Adrenal gland (tissue), 12 donors: ENCODE data around the gene KIF21B. TPM values are rescaled to one million over a fixed set of nuclear protein-coding genes. Genes with fewer than 3 reads are reported as not detected.

Source experiments
- DNase-seq, 7 donors: peaks; one replicate each; pipeline ENCODE4 v3.0.0-alpha.2; 2019 to 2020
- H3K27ac ChIP-seq, 5 donors: fragments of 200-600 bp; sonication (generic) in 4 of 5; 1 replicate in 3 of 5; 2 replicates in 2 of 5; pipeline versions ENCODE4 v1.5.1 to v1.8.0; 2016 to 2020; ENCODE audit warnings: mild to moderate bottlenecking in 1 of 5
- H3K27me3 ChIP-seq: fragments of 200-600 bp; 2 replicates; pipeline ENCODE4 v1.8.0; 2021
- H3K36me3 ChIP-seq, 2 donors: fragments of 200-600 bp; replicated peaks in 1 of 2; 1 replicate in 1 of 2; 2 replicates in 1 of 2; pipeline versions ENCODE4 v1.5.1 to v1.8.0; 2018 to 2022
- H3K4me1 ChIP-seq, 2 donors: fragments of 200-600 bp; replicated peaks in 1 of 2; 1 replicate in 1 of 2; 2 replicates in 1 of 2; pipeline versions ENCODE4 v1.5.1 to v1.8.0; 2018 to 2021
- H3K4me3 ChIP-seq, 4 donors: fragments of 200-600 bp; sonication (generic) in 3 of 4; one replicate each; pipeline ENCODE4 v1.5.1; 2016 to 2018
- H3K9me3 ChIP-seq, 3 donors: fragments of 200-600 bp; sonication (generic) in 1 of 3; replicated peaks in 1 of 3; 1 replicate in 2 of 3; 2 replicates in 1 of 3; pipeline versions ENCODE4 v1.5.1 to v1.8.0; 2016 to 2021
- CTCF ChIP-seq, 6 experiments: fragments of 450-650 bp in 4 of 6; fragments of 200-600 bp in 2 of 6; sonication (generic) in 1 of 6; IDR thresholded peaks; 1 replicate in 5 of 6; 2 replicates in 1 of 6; pipeline versions ENCODE4 v1.5.1 to v1.8.0; 2016 to 2021; ENCODE audit warnings: antibody characterized with exemption in 6 of 6, mild to moderate bottlenecking in 2 of 6, moderate library complexity in 1 of 6
- POLR2A ChIP-seq, 2 donors: fragments of 450-650 bp; IDR thresholded peaks; one replicate each; pipeline ENCODE4 v1.6.1; 2017; ENCODE audit warnings: antibody characterized with exemption in 2 of 2, mild to moderate bottlenecking in 2 of 2, moderate library complexity in 1 of 2
- WGBS, 4 donors: extraction: QIAGEN DNeasy Blood & Tissue Kit in 2 of 4; methylation state at CpG; one replicate each; pipeline versions ENCODE4 v1.1.5 to v1.1.7; 2013 to 2017; 5-methylcytosine and 5-hydroxymethylcytosine counted together
- intact Hi-C, 2 donors: fragments of 100-400 bp; cut with DNase I; formaldehyde crosslinking; loops; one replicate each; pipeline versions ENCODE4 v1.14.1 to v1.15.0; 2022 to 2023
- polyA plus RNA-seq, 3 donors: library from polyadenylated mRNA; stranded (reverse); fragments of 200-250 nt in 2 of 3; fragments of 350-450 nt in 1 of 3; fragmentation: Illumina TruSeq in 1 of 3; extraction: RNeasy Lipid Tissue Mini Kit (QIAGEN cat#74804) in 1 of 3; gene quantifications; one replicate each; pipeline ENCODE4 v1.2.3, GENCODE V29; 2013 to 2014
- total RNA-seq, 9 donors: library from RNA; depleted of rRNA in 4 of 9; stranded (reverse); fragments of >200 nt in 4 of 9; fragments of 120-200 nt in 1 of 9; fragmentation: NEBNext Ultra II Directional in 1 of 9; extraction: Animal tissue kit (Norgen Biotek cat#: 25700) in 1 of 9; gene quantifications; one replicate each; pipeline versions ENCODE4 v1.1.0 to v1.2.4, GENCODE V29; 2013 to 2023
- donor health status: healthy with polysubstance abuse.
- donor health status: Bipolar disorder and iron deficiency.
- donor health status: DM: yes; HTN: yes; CAD: no.
- donor health status: DM: no; HTN: no; CAD: no.
- donor health status: DM: no; HTN: no; CAD: no.
- donor health status: DM: yes; HTN: yes; CAD: no.

The KIF21B gene
- total and polyA plus RNA-seq, 12 donors = 0.28 to 2.8 (median 1.3) TPM

GRCh38 chr1:200975458-200975857 is 48.1 kb downstream of the KIF21B start:
- intact Hi-C loops = loop anchor here in 1 of 2 donors (10.0 kb wide), 1 partner anchor 249 kb away; no protein-coding TSS in a partner anchor
- DNase-seq = no peak
- Histone ChIP-seq H3K9me3 (no peaks in the 10 kb centered on the region), H3K36me3 (no peaks in the 10 kb centered on the region), H3K27me3 (peaks cover 3% of the 10 kb centered on the region), H3K4me1 (no peaks in the 10 kb centered on the region), H3K27ac (no peak overlapping the region), H3K4me3 (no peak overlapping the region)
- 95 to 97% (median 96%) methylated on average over 12 to 13 of the region's 13 CpGs for WGBS, 4 donors
- TF ChIP-seq CTCF (IDR thresholded peaks at IDR 0.05) = no peak

- WGBS, 4 donors = 90 to 93% (median 91%) methylated on average over 3 to 12 of the region's 12 CpGs
- Histone ChIP-seq H3K4me3 (no peak overlapping the region), H3K27ac (no peak overlapping the region), H3K9me3 (no peaks in the 10 kb centered on the region), H3K36me3 (no peaks in the 10 kb centered on the region), H3K27me3 (peaks cover 3% of the 10 kb centered on the region), H3K4me1 (no peaks in the 10 kb centered on the region)
- intact Hi-C loops = loop anchor here (5.0 to 10.0 kb wide), 2 partner anchors 148 to 250 kb away; no protein-coding TSS in a partner anchor
- TF ChIP-seq CTCF (IDR thresholded peaks at IDR 0.05) (no peak), POLR2A (IDR thresholded peaks at IDR 0.05) (no peak)
- no peak for DNase-seq
These were observed 48.8 kb downstream of the KIF21B start for GRCh38 chr1:200974711-200975110.

- 84 to 90% (median 88%) methylated on average over 15 to 19 of the region's 19 CpGs for WGBS, 4 donors
- Histone ChIP-seq H3K4me1 (no peaks in the 10 kb centered on the region), H3K27me3 (peaks cover 3% of the 10 kb centered on the region), H3K4me3 (no peak overlapping the region), H3K9me3 (no peaks in the 10 kb centered on the region), H3K27ac (no peak overlapping the region), H3K36me3 (no peaks in the 10 kb centered on the region)
- intact Hi-C loops = loop anchor here (2.0 to 10.0 kb wide), 3 partner anchors 145 to 251 kb away; no protein-coding TSS in a partner anchor
- DNase-seq = no peak
- no peak for TF ChIP-seq POLR2A (IDR thresholded peaks at IDR 0.05)
- no peak for TF ChIP-seq CTCF (IDR thresholded peaks at IDR 0.05)
These were observed 49.4 kb downstream of the KIF21B start for GRCh38 chr1:200973937-200974657.

- TF ChIP-seq POLR2A (IDR thresholded peaks at IDR 0.05) (no peak), CTCF (IDR thresholded peaks at IDR 0.05) (no peak)
- H3K4me3 ChIP-seq = no peak overlapping the region
- H3K9me3 ChIP-seq = no peaks in the 10 kb centered on the region
- H3K36me3 ChIP-seq = no peaks in the 10 kb centered on the region
- peaks cover 3% of the 10 kb centered on the region for H3K27me3 ChIP-seq
- H3K4me1 ChIP-seq = no peaks in the 10 kb centered on the region
- H3K27ac ChIP-seq = no peak overlapping the region
- DNase-seq = no peak
- intact Hi-C loops = loop anchor here (1.0 to 10.0 kb wide), 4 partner anchors 70 to 252 kb away; no protein-coding TSS in a partner anchor
- 85 to 94% (median 87%) methylated on average over 12 to 17 of the region's 17 CpGs for WGBS, 4 donors
These were observed 50.4 kb downstream of the KIF21B start for GRCh38 chr1:200972985-200973742.
